NCI-H1694 treated with DMSO at 0.1 percent for 48 hours (cell line): ENCODE results near the gene KATNAL1.

Experiments used
- DNase-seq: peaks from one replicate; lab custom pipeline; 2025; lab: John Stamatoyannopoulos, UW

The KATNAL1 gene

GRCh38 chr13:30163441-30163840 lies 143.9 kb downstream of the KATNAL1 start:
- no peak for DNase-seq

GRCh38 chr13:30159446-30159839 lies 147.9 kb downstream of the KATNAL1 start:
- DNase-seq, result no peak

DNA sequence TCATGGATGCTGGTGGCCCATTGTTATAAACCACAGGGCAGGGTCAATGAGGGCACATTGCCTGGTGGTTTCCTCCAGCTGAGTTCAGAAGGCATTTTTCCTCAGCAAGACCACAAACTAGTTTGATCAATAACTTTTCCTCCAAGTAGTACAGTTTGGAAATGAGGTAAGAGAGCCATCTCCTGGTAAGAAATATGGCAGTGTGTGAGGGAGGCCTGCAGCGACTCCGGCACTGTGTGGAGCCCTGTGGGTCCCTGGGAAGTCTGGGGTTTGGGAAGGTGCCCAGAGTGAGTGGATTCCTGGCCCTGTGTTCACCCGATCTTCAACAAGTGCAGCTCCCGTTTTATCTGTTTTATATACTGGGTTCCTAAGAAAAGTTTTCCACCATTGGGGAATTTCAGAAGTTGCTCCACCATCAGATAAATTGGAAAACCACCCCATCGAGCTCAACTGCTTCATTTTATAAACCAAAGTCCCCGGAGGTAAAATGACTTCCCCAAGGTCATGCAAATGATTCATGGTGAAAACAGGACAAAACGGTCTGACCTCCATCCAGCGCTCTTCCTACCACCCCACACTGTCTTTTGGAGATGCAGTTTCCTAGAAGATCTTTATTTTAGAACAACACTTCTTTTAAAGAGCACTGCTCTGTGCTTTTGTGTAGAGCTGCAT lies 148.4 kb downstream of the KATNAL1 start:
- no peak for DNase-seq

GRCh38 chr13:30157616-30157993 lies 149.7 kb downstream of the KATNAL1 start:
- no peak for DNase-seq

GRCh38 chr13:30156826-30157615 lies 150.3 kb downstream of the KATNAL1 start:
- DNase-seq, result no peak

- DNase-seq, result no peak
Observed at GRCh38 chr13:30156270-30156669, 151.1 kb downstream of the KATNAL1 start.

DNA sequence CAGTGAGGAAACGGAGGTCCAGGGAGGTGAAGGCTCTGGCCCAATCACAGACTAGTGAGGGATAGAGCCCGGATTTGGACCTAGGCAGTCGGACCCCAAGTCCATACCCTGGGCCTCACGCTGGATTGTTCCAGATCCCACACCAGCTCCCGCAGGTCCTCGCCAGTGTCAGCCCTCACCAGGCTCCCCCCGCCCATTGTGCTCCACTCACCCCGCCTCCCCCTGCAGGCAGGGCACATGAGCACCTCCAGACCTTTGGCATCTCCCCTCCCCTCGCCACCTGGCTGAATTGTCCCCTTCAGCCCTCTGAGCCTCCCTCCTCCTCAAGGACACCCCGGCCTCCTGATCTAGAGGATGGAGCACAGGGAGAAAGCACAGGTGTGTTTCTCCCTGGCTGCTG lies 152.4 kb downstream of the KATNAL1 start:
- DNase-seq, result no peak

GRCh38 chr13:30154531-30154930 lies 152.8 kb downstream of the KATNAL1 start:
- no peak for DNase-seq

DNA sequence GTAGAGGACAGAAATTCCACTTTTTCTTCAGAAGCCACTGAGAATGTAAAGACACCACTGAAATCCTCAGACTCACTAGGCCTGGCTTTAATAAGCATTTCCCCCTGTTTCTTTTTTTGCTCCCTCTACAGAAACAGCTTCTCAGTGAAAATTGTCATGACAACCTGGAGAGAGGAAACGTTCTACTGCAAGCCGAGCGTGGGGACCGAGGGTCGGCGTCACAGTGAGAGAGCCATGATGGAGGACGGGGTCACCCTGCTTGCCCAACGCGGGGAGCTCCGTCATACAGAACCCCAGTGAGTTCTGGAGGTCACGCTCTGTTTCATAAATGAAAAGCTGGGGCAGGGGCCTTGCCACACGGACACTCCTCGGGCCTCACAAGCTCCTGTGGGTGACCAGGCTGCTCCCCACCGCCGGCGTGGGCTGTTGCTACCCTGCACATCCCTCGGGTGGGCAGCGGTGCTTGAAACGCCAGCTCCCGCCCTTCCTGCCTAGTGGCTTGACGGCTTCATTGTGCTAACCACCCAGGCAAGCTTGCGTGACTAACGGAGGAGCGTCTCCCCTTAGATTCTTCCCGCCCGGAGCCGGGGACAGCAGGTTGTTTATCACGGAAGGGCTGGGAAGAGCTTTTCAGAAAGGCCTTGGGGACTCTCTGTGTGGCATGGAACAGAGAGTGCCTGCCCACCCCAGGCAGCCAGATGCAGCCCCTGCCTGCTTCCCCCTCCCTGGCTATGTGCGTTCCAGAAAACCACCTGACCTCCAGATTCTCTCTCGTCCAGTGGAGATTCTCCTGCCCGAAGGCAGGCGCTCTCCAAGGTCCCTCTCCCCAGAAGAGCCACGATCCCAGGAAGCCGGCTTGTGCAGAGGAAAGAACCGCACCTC lies 153.6 kb downstream of the KATNAL1 start:
- DNase-seq, result no peak
